ENCODE measurements around the gene GPR78. TPM values are rescaled to one million over a fixed set of nuclear protein-coding genes. Genes with fewer than 3 reads are reported as not detected.

Gene GPR78
- total and polyA plus RNA-seq, 2 of the 8 experiments (the other 6 are each of a cell fraction or from before 2014, with no cell fraction given) = 1.0 to 3.0 TPM

DNA sequence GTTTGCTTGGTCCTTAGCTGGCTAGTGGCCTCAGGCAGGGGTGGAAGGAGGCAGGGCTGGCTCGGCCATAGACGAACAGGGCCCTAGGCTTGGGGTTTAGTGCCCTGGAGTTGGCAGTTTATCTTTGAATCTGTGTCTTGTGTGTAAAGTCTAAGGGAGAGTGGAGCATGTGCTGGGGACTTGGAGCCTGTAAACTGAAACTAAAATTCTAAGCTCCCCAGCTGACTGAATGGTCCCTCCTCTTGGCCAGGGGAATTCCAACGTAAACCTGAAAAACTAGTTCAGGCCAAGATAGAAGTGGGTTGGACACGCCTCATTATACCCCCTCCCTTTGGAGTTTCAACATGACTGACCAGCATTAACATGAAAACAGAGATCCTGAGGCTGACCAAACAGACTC, 46.1 kb upstream of the GPR78 start (continued):
- TF ChIP-seq, protein P1, sequence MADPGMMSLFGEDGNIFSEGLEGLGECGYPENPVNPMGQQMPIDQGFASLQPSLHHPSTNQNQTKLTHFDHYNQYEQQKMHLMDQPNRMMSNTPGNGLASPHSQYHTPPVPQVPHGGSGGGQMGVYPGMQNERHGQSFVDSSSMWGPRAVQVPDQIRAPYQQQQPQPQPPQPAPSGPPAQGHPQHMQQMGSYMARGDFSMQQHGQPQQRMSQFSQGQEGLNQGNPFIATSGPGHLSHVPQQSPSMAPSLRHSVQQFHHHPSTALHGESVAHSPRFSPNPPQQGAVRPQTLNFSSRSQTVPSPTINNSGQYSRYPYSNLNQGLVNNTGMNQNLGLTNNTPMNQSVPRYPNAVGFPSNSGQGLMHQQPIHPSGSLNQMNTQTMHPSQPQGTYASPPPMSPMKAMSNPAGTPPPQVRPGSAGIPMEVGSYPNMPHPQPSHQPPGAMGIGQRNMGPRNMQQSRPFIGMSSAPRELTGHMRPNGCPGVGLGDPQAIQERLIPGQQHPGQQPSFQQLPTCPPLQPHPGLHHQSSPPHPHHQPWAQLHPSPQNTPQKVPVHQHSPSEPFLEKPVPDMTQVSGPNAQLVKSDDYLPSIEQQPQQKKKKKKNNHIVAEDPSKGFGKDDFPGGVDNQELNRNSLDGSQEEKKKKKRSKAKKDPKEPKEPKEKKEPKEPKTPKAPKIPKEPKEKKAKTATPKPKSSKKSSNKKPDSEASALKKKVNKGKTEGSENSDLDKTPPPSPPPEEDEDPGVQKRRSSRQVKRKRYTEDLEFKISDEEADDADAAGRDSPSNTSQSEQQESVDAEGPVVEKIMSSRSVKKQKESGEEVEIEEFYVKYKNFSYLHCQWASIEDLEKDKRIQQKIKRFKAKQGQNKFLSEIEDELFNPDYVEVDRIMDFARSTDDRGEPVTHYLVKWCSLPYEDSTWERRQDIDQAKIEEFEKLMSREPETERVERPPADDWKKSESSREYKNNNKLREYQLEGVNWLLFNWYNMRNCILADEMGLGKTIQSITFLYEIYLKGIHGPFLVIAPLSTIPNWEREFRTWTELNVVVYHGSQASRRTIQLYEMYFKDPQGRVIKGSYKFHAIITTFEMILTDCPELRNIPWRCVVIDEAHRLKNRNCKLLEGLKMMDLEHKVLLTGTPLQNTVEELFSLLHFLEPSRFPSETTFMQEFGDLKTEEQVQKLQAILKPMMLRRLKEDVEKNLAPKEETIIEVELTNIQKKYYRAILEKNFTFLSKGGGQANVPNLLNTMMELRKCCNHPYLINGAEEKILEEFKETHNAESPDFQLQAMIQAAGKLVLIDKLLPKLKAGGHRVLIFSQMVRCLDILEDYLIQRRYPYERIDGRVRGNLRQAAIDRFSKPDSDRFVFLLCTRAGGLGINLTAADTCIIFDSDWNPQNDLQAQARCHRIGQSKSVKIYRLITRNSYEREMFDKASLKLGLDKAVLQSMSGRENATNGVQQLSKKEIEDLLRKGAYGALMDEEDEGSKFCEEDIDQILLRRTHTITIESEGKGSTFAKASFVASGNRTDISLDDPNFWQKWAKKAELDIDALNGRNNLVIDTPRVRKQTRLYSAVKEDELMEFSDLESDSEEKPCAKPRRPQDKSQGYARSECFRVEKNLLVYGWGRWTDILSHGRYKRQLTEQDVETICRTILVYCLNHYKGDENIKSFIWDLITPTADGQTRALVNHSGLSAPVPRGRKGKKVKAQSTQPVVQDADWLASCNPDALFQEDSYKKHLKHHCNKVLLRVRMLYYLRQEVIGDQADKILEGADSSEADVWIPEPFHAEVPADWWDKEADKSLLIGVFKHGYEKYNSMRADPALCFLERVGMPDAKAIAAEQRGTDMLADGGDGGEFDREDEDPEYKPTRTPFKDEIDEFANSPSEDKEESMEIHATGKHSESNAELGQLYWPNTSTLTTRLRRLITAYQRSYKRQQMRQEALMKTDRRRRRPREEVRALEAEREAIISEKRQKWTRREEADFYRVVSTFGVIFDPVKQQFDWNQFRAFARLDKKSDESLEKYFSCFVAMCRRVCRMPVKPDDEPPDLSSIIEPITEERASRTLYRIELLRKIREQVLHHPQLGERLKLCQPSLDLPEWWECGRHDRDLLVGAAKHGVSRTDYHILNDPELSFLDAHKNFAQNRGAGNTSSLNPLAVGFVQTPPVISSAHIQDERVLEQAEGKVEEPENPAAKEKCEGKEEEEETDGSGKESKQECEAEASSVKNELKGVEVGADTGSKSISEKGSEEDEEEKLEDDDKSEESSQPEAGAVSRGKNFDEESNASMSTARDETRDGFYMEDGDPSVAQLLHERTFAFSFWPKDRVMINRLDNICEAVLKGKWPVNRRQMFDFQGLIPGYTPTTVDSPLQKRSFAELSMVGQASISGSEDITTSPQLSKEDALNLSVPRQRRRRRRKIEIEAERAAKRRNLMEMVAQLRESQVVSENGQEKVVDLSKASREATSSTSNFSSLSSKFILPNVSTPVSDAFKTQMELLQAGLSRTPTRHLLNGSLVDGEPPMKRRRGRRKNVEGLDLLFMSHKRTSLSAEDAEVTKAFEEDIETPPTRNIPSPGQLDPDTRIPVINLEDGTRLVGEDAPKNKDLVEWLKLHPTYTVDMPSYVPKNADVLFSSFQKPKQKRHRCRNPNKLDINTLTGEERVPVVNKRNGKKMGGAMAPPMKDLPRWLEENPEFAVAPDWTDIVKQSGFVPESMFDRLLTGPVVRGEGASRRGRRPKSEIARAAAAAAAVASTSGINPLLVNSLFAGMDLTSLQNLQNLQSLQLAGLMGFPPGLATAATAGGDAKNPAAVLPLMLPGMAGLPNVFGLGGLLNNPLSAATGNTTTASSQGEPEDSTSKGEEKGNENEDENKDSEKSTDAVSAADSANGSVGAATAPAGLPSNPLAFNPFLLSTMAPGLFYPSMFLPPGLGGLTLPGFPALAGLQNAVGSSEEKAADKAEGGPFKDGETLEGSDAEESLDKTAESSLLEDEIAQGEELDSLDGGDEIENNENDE (IDR thresholded peaks at IDR 0.05; ENCODE audit: insufficient replicate concordance, low read length) = no peak
- TF ChIP-seq POLR2AphosphoS5 (IDR thresholded peaks at IDR 0.05; ENCODE audit: low read depth, low read length) (peak; percentile 80), RFX5 (IDR thresholded peaks at IDR 0.05; ENCODE audit: borderline replicate concordance, low read depth, low read length) (no peak), JUND (IDR thresholded peaks at IDR 0.05; ENCODE audit: low read length) (no peak), EGR1 (IDR thresholded peaks at IDR 0.05; ENCODE audit: borderline replicate concordance, low read depth, low read length) (no peak), RBBP5 (IDR thresholded peaks at IDR 0.05; ENCODE audit: borderline replicate concordance, low read depth, low read length) (peak; percentile 100), SUZ12 (IDR thresholded peaks at IDR 0.05; ENCODE audit: low read length) (no peak), E2F6 (IDR thresholded peaks at IDR 0.05) (no peak)

Measured in H1 (cell line).